PC-9 (cell line): ENCODE measurements around the gene ZNF219. TPM values are rescaled to one million over a fixed set of nuclear protein-coding genes. Genes with fewer than 3 reads are reported as not detected.

Source experiments
- BruUV-seq: library from RNA; stranded (reverse); fragments of 400-500 nt; replicated peaks from 2 replicates; lab custom pipeline; 2021; lab: Mats Ljungman, UMichigan
- CTCF ChIA-PET: fragments of 300-600 bp; sonication (Branson Sonifier 250); formaldehyde crosslinking; loops from one replicate; lab custom pipeline; 2022; ENCODE audit warnings: antibody characterized with exemption; lab: Charles Lee
- POLR2A ChIA-PET: fragments of 300-600 bp; sonication (Branson Sonifier 250); formaldehyde crosslinking; loops from one replicate; lab custom pipeline; 2022; ENCODE audit warnings: antibody characterized with exemption; ENCODE audit not compliant: unreplicated experiment; lab: Charles Lee
- DNase-seq, 2 experiments: peaks; one replicate each; pipeline versions ENCODE4 v3.0.0 to v3.0.0-alpha.2; 2015 to 2022; ENCODE audit warnings: mixed read lengths in 1 of 2
- H2AFZ ChIP-seq: fragments of 200-600 bp; sonication (generic); 2 replicates; pipeline ENCODE4 v1.8.1; 2017; ENCODE audit warnings: antibody characterized with exemption
- H3F3A ChIP-seq: fragments of 200-600 bp; sonication (generic); 2 replicates; pipeline ENCODE4 v1.8.1; 2017; ENCODE audit warnings: antibody characterized with exemption, mild to moderate bottlenecking, low read depth; ENCODE audit not compliant: insufficient read depth
- H3K27ac ChIP-seq: fragments of 200-600 bp; sonication (generic); 2 replicates; pipeline ENCODE4 v1.6.1; 2016; ENCODE audit warnings: mixed run types
- H3K27me3 ChIP-seq: fragments of 200-600 bp; sonication (generic); 2 replicates; pipeline ENCODE4 v1.6.1; 2016; ENCODE audit warnings: low read depth, mixed run types; ENCODE audit not compliant: insufficient read depth
- H3K36me3 ChIP-seq: fragments of 200-600 bp; sonication (generic); 2 replicates; pipeline ENCODE4 v1.6.1; 2016; ENCODE audit warnings: low read depth, mixed run types
- H3K4me1 ChIP-seq: fragments of 200-600 bp; sonication (generic); replicated peaks from 2 replicates; pipeline ENCODE4 v1.6.1; 2016; ENCODE audit warnings: mixed run types; ENCODE audit not compliant: insufficient read depth
- H3K4me2 ChIP-seq: fragments of 200-600 bp; sonication (generic); 2 replicates; pipeline ENCODE4 v1.6.1; 2017; ENCODE audit warnings: mixed run types
- H3K4me3 ChIP-seq: fragments of 200-600 bp; sonication (generic); 2 replicates; pipeline ENCODE4 v1.6.1; 2016; ENCODE audit warnings: mixed run types
- H3K79me2 ChIP-seq: fragments of 200-600 bp; sonication (generic); 2 replicates; pipeline ENCODE4 v1.6.1; 2017; ENCODE audit warnings: low read depth, mixed run types
- H3K9me2 ChIP-seq: fragments of 200-600 bp; sonication (generic); 2 replicates; pipeline ENCODE4 v1.8.1; 2017; ENCODE audit warnings: mild to moderate bottlenecking; ENCODE audit not compliant: insufficient read depth
- H3K9me3 ChIP-seq: fragments of 200-600 bp; sonication (generic); 2 replicates; pipeline ENCODE4 v1.8.1; 2016; ENCODE audit warnings: low read depth; ENCODE audit not compliant: insufficient read depth
- H4K20me1 ChIP-seq: fragments of 200-600 bp; sonication (generic); 2 replicates; pipeline ENCODE4 v1.8.1; 2017; ENCODE audit not compliant: insufficient read depth
- EZH2 ChIP-seq: fragments of 200-600 bp; sonication (generic); IDR thresholded peaks from 2 replicates; pipeline ENCODE4 v1.8.0; 2017; ENCODE audit warnings: antibody characterized with exemption, low read depth
- intact Hi-C: fragments of 100-400 bp; cut with micrococcal nuclease; formaldehyde crosslinking; loops from one replicate; pipeline ENCODE4 v1.10.0; 2022; ENCODE audit not compliant: unreplicated experiment
- total RNA-seq: library from RNA; stranded (reverse); gene quantifications from 2 replicates; pipeline ENCODE4 v1.2.3, GENCODE V29; 2021
- TF ChIP-seq, protein P1 (sequence below): fragments of 200-600 bp; sonication (generic); conservative IDR thresholded peaks from 2 replicates; pipeline ENCODE4 v1.6.1; 2017; ENCODE audit warnings: mixed run types, antibody characterized with exemption, mild to moderate bottlenecking, moderate library complexity

The ZNF219 gene
- total RNA-seq, 1 experiment from 2014 or later, result 25.3 TPM

DNA sequence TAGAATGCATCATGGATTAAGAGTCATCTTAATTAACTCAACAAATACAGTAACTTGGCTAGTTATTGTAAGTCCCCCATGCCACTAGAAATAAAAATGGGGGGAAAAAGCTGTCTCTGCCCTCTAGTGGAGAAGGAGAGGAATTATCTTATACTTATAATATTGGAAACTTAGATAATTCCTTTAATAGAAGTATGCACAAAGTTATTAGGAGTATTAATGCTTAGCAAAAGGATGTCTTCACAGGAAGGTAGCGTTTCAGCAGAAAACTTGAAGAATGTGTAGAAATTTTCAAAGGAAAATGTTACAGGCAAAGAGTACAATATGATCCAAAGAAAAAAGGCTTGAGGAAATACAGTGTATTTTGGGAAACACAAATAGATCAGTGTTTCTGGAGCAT, 37.6 kb upstream of the ZNF219 start:
- Histone ChIP-seq H3K36me3 (no peaks in the 10 kb centered on the region), H2AFZ (no peak overlapping the region), H4K20me1 (no peaks in the 10 kb centered on the region), H3K27ac (no peak overlapping the region), H3K4me1 (no peaks in the 10 kb centered on the region), H3F3A (no peaks in the 10 kb centered on the region), H3K79me2 (no peaks in the 10 kb centered on the region), H3K27me3 (no peaks in the 10 kb centered on the region), H3K4me3 (no peak overlapping the region), H3K9me3 (no peaks in the 10 kb centered on the region), H3K9me2 (no peaks in the 10 kb centered on the region), H3K4me2 (no peak overlapping the region)
- DNase-seq, result peak in 1 of 2 experiments; percentile 36
- TF ChIP-seq EZH2, result no peak
- TF ChIP-seq, protein P1, sequence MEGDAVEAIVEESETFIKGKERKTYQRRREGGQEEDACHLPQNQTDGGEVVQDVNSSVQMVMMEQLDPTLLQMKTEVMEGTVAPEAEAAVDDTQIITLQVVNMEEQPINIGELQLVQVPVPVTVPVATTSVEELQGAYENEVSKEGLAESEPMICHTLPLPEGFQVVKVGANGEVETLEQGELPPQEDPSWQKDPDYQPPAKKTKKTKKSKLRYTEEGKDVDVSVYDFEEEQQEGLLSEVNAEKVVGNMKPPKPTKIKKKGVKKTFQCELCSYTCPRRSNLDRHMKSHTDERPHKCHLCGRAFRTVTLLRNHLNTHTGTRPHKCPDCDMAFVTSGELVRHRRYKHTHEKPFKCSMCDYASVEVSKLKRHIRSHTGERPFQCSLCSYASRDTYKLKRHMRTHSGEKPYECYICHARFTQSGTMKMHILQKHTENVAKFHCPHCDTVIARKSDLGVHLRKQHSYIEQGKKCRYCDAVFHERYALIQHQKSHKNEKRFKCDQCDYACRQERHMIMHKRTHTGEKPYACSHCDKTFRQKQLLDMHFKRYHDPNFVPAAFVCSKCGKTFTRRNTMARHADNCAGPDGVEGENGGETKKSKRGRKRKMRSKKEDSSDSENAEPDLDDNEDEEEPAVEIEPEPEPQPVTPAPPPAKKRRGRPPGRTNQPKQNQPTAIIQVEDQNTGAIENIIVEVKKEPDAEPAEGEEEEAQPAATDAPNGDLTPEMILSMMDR, result peak; percentile 78
- POLR2A ChIA-PET, result no interaction called here
- intact Hi-C loops, result no loop called here
- no TSS peak for BruUV-seq
- CTCF ChIA-PET, result interaction anchor here (0.6 kb wide), 1 partner anchor 68 kb away, joined by 5 read pairs; no protein-coding TSS in a partner anchor

DNA sequence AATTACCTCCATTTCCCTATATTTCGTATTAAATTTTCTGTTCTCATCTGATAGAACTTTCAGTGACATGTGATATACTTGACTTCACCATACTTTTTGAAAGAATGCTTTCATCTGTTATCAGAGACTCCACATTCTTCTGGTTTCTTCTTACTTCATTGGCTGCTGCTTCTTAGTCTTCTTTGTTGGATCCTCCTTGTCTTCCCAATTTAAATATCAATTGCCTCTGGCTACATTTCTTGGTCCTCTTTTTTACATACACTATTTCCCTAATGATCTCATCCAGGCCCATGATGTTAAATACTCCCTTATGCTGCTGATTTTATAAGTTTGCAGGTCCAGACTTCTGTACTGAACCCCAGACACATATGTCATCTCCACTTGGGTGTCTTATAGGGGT, 35.4 kb upstream of the ZNF219 start:
- no peak overlapping the region for H3K4me3 ChIP-seq
- no peaks in the 10 kb centered on the region for H3K4me1 ChIP-seq
- H3K27ac ChIP-seq, result no peak overlapping the region
- H3K4me2 ChIP-seq, result no peak overlapping the region
- ChIA-PET CTCF (no interaction called here), POLR2A (no interaction called here)
- no peaks in the 10 kb centered on the region for H3K27me3 ChIP-seq
- BruUV-seq, result no TSS peak
- H3K9me2 ChIP-seq, result no peaks in the 10 kb centered on the region
- no peaks in the 10 kb centered on the region for H3K9me3 ChIP-seq
- TF ChIP-seq EZH2, result no peak
- TF ChIP-seq, protein P1, result no peak
- H4K20me1 ChIP-seq, result no peaks in the 10 kb centered on the region
- DNase-seq, result no peak
- no peaks in the 10 kb centered on the region for H3K79me2 ChIP-seq
- H2AFZ ChIP-seq, result no peak overlapping the region
- no peaks in the 10 kb centered on the region for H3F3A ChIP-seq
- intact Hi-C loops, result no loop called here
- no peaks in the 10 kb centered on the region for H3K36me3 ChIP-seq

DNA sequence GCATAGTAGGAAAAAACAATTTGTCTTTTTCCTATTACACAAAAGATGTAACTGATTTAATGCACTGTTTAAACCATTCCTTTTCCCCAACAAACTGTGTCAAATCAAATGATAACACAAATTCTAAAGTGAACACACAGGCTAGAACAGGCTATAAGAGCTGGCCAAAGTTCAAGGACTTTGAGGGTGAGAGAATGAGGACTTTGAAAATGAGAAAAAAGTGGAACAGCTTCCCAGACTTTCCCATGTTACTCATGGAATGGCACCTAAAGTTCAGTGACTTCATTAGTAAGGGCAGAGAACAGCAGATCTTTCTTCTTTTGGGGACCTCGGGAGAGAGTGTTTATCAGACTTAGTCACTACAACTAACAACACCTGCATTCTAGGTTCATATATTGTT, 25.0 kb upstream of the ZNF219 start:
- intact Hi-C loops, result no loop called here
- H3K4me3 ChIP-seq, result no peak overlapping the region
- 0 out of 2 replicates have a peak, but pooled peaks cover 5% of the 10 kb centered on the region for H3K27me3 ChIP-seq
- H3K4me2 ChIP-seq, result no peak overlapping the region
- H4K20me1 ChIP-seq, result no peaks in the 10 kb centered on the region
- H3K27ac ChIP-seq, result no peak overlapping the region
- H3K4me1 ChIP-seq, result no peaks in the 10 kb centered on the region
- H3K36me3 ChIP-seq, result no peaks in the 10 kb centered on the region
- no TSS peak for BruUV-seq
- CTCF ChIA-PET, result no interaction called here
- POLR2A ChIA-PET, result no interaction called here
- no peak for DNase-seq
- H3K9me3 ChIP-seq, result no peaks in the 10 kb centered on the region
- no peaks in the 10 kb centered on the region for H3K9me2 ChIP-seq
- no peak overlapping the region for H2AFZ ChIP-seq
- H3K79me2 ChIP-seq, result no peaks in the 10 kb centered on the region
- no peaks in the 10 kb centered on the region for H3F3A ChIP-seq
- TF ChIP-seq, protein P1, result no peak
- TF ChIP-seq EZH2, result no peak
